GM04503 (cell line): ENCODE results near the gene NXPE2.

Experiments
- DNase-seq: peaks from one replicate; pipeline ENCODE4 v3.0.0-alpha.2; 2012; ENCODE audit warnings: low read depth

NXPE2 gene

GRCh38 chr11:114745150-114745671 lies 66.9 kb downstream of the NXPE2 start:
- DNase-seq: no peak

GRCh38 chr11:114746013-114746412 lies 67.7 kb downstream of the NXPE2 start:
- DNase-seq: no peak
